Activated CD4-positive, alpha-beta T cell treated with anti-CD3 and anti-CD28 coated beads for 36 hours (primary cell): ENCODE measurements around the gene TMEM109. TPM values are rescaled to one million over a fixed set of nuclear protein-coding genes. Genes with fewer than 3 reads are reported as not detected.
A peak's percentile ranks its signal among the peaks of the same experiment; 100 is the strongest.

ENCODE experiments used
- ATAC-seq: fragments of 200-7000 bp; cut with Tn5 transposase; one replicate; pipeline ENCODE4 v1.10.0; 2021; ENCODE audit warnings: mild to moderate bottlenecking, moderate library complexity
- CTCF ChIA-PET: fragments of 350-600 bp; sonication (Branson Sonifier 250); formaldehyde crosslinking; loops from one replicate; lab custom pipeline; 2021; ENCODE audit warnings: antibody characterized with exemption; lab: Charles Lee
- POLR2A ChIA-PET: fragments of 350-600 bp; sonication (Branson Sonifier 250); formaldehyde crosslinking; loops from one replicate; lab custom pipeline; 2021; ENCODE audit warnings: antibody characterized with exemption, inconsistent platforms; lab: Charles Lee
- DNase-seq: peaks from one replicate; pipeline ENCODE4 v3.0.0-alpha.2; 2020
- H3K27ac Mint-ChIP-seq: one replicate; pipeline ENCODE4 v1.8.0; 2021; ENCODE audit warnings: mixed read lengths
- H3K27me3 Mint-ChIP-seq: one replicate; pipeline ENCODE4 v1.8.0; 2021; ENCODE audit warnings: mixed read lengths
- H3K36me3 Mint-ChIP-seq: one replicate; pipeline ENCODE4 v1.8.0; 2021; ENCODE audit warnings: low read depth, mixed read lengths
- H3K4me1 Mint-ChIP-seq: one replicate; pipeline ENCODE4 v1.8.0; 2021; ENCODE audit warnings: mixed read lengths
- H3K4me3 Mint-ChIP-seq: one replicate; pipeline ENCODE4 v1.8.0; 2021; ENCODE audit warnings: mild to moderate bottlenecking, moderate library complexity, mixed read lengths
- H3K9me3 Mint-ChIP-seq: one replicate; pipeline ENCODE4 v1.8.0; 2021; ENCODE audit warnings: low read depth, mixed read lengths
- intact Hi-C, 2 experiments: fragments of 100-400 bp; cut with DNase I in 1 of 2; cut with micrococcal nuclease in 1 of 2; formaldehyde crosslinking; loops; one replicate each; pipeline versions ENCODE4 v1.14.2 to v1.15.1; 2022 to 2024; cut with DNase I, micrococcal nuclease
- total RNA-seq, 2 experiments: library from RNA; stranded (reverse); gene quantifications; one replicate each; pipeline ENCODE4 v1.2.3, GENCODE V29; 2021

Gene TMEM109
- total RNA-seq, 2 experiments from 2014 or later, result 80.3 to 89.1 TPM

DNA sequence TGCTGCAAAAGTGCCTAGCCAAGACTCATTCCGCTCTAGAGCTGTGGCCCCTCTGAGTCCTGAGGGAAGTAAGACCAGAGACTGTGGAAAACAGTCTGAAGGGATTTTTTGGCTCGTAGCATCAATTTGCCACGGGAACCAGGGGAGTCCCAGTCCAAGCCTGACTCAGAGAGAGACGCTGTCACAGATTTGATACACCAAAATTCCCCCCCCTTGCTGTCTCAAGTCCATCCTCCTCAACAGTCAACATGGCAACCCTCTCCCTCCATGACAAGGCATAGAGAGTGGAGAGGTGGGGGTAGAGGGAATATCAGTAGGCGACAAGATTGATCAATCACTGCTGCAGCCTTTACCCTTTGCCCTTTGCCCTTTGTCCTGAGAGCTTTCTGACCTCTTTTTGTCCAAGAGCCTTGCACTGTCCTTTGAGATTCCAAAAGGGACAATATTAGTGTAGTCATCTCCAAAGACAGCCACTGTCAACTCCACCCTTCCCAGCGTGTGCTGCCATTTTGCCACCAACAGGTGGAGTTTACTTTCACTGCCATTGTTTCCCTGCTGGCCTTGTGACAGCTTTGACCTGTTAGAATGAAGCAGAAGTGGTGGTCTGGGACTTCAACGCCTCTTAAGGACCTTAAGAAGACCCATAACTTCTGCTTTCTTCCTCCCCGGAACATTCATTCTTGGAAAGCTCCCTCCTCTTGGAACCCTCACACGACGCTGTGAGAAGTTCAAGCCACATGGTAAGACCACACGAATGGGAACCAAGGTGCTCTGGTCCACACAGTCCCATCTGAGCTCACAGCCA is 30.7 kb downstream of the TMEM109 start:
- peaks cover 2% of the 10 kb centered on the region for H3K36me3 Mint-ChIP-seq
- no peak overlapping the region for H3K27ac Mint-ChIP-seq
- ATAC-seq (peak; percentile 47), DNase-seq (peak; percentile 25)
- POLR2A ChIA-PET, result no interaction called here
- CTCF ChIA-PET, result interaction anchor here (0.6 to 1.0 kb wide), 3 partner anchors 9 to 54 kb away, joined by 3 read pairs; no protein-coding TSS in a partner anchor
- no peak overlapping the region for H3K4me3 Mint-ChIP-seq
- H3K27me3 Mint-ChIP-seq, result no peaks in the 10 kb centered on the region
- H3K4me1 Mint-ChIP-seq, result peaks cover 3% of the 10 kb centered on the region
- H3K9me3 Mint-ChIP-seq, result no peaks in the 10 kb centered on the region
- intact Hi-C loops, result no loop called here

DNA sequence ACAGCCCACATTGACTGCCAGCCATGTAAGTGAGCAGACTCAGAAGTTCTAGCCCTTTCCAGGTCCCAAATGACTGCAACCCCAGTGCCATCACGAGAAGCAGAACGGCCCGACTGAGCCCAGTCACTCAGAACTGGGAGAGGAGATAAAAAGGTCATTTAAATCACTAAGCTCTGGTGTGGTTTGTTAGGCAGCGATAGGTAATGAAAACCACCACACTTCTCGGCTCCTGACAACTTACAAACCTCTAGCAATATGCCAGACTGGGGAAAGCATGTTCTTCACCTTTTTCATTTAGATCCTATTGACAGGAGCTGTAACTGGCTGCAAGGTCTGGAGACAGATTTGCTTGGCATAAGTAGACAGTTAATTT is 31.3 kb downstream of the TMEM109 start:
- no peaks in the 10 kb centered on the region for H3K9me3 Mint-ChIP-seq
- no peak overlapping the region for H3K4me3 Mint-ChIP-seq
- ATAC-seq, result no peak
- peaks cover 2% of the 10 kb centered on the region for H3K36me3 Mint-ChIP-seq
- ChIA-PET CTCF (interaction anchor here (0.6 to 1.0 kb wide), 4 partner anchors 8 to 1332 kb away, joined by 3 read pairs; no protein-coding TSS in a partner anchor), POLR2A (interaction anchor here (0.5 kb wide), 1 partner anchor 82 kb away, joined by 6 read pairs; no protein-coding TSS in a partner anchor)
- no peaks in the 10 kb centered on the region for H3K27me3 Mint-ChIP-seq
- intact Hi-C loops, result no loop called here
- no peak for DNase-seq
- H3K4me1 Mint-ChIP-seq, result peaks cover 3% of the 10 kb centered on the region
- no peak overlapping the region for H3K27ac Mint-ChIP-seq

GRCh38 chr11:60946601-60947264 is 32.8 kb downstream of the TMEM109 start:
- ChIA-PET POLR2A (interaction anchor here (0.7 kb wide), 1 partner anchor 1743 kb away, joined by 3 read pairs; the partner anchor contains the start of gene LRRN4CL), CTCF (no interaction called here)
- ATAC-seq (no peak), DNase-seq (no peak)
- intact Hi-C loops, result no loop called here
- H3K27me3 Mint-ChIP-seq, result peaks cover 1% of the 10 kb centered on the region
- peaks cover 7% of the 10 kb centered on the region for H3K4me1 Mint-ChIP-seq
- H3K9me3 Mint-ChIP-seq, result no peaks in the 10 kb centered on the region
- H3K36me3 Mint-ChIP-seq, result peaks cover 2% of the 10 kb centered on the region
- no peak overlapping the region for H3K4me3 Mint-ChIP-seq
- no peak overlapping the region for H3K27ac Mint-ChIP-seq

DNA sequence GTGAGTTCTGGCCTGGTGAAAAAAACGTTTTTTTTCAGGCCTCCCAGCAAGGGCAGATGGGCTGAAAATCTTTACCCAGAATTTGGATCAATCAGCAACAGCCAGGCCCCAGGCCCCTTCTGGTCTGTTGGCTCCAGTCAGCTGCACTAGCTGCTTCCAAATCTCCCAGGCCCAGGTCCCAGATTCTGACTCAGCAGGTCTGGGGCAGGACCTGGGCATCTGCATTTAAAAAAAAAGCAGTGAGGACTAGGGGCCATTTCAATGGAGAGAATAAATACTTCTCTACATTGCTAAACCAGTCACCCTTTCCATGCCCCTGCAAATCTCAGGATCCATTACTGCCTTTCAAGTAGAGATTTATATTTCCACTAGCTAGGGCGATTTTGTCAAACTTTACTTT is 33.7 kb downstream of the TMEM109 start:
- ChIA-PET POLR2A (no interaction called here), CTCF (interaction anchor here (0.9 kb wide), 1 partner anchor 22 kb away, joined by 3 read pairs; no protein-coding TSS in a partner anchor)
- intact Hi-C loops, result no loop called here
- H3K27me3 Mint-ChIP-seq, result peaks cover 4% of the 10 kb centered on the region
- DNase-seq, result no peak
- peaks cover 2% of the 10 kb centered on the region for H3K36me3 Mint-ChIP-seq
- no peak for ATAC-seq
- peaks cover 17% of the 10 kb centered on the region for H3K4me1 Mint-ChIP-seq
- no peak overlapping the region for H3K27ac Mint-ChIP-seq
- no peaks in the 10 kb centered on the region for H3K9me3 Mint-ChIP-seq
- no peak overlapping the region for H3K4me3 Mint-ChIP-seq

- intact Hi-C loops, result no loop called here
- Mint-ChIP-seq H3K4me1 (peaks cover 21% of the 10 kb centered on the region), H3K27ac (no peak overlapping the region), H3K4me3 (no peak overlapping the region), H3K27me3 (peaks cover 7% of the 10 kb centered on the region), H3K9me3 (no peaks in the 10 kb centered on the region), H3K36me3 (peaks cover 2% of the 10 kb centered on the region)
- ChIA-PET CTCF (interaction anchor here (0.9 kb wide), 2 partner anchors 21 to 35 kb away, joined by 3 read pairs; no protein-coding TSS in a partner anchor), POLR2A (no interaction called here)
- no peak for DNase-seq
- no peak for ATAC-seq
Observed at GRCh38 chr11:60948250-60948649, 34.3 kb downstream of the TMEM109 start.

- CTCF ChIA-PET, result interaction anchor here (0.6 to 0.8 kb wide), 3 partner anchors 23 to 121 kb away, joined by 3 read pairs; no protein-coding TSS in a partner anchor
- no peaks in the 10 kb centered on the region for H3K9me3 Mint-ChIP-seq
- peak overlapping the region; percentile 30 for H3K4me3 Mint-ChIP-seq
- peaks cover 7% of the 10 kb centered on the region for H3K27me3 Mint-ChIP-seq
- intact Hi-C loops, result loop anchor here in 1 of 2 experiments (2.0 to 10.0 kb wide), 2 partner anchors 35 to 305 kb away; partner anchors contain the start of gene TMEM109
- H3K36me3 Mint-ChIP-seq, result no peaks in the 10 kb centered on the region
- ATAC-seq (no peak), DNase-seq (no peak)
- POLR2A ChIA-PET, result interaction anchor here (1.1 kb wide), 1 partner anchor 22 kb away, joined by 4 read pairs; the partner anchor contains the start of gene CD6
- H3K4me1 Mint-ChIP-seq, result peaks cover 21% of the 10 kb centered on the region
- H3K27ac Mint-ChIP-seq, result no peak overlapping the region
Observed at GRCh38 chr11:60950024-60950423, 36.1 kb downstream of the TMEM109 start.

GRCh38 chr11:60950933-60951605 is 37.1 kb downstream of the TMEM109 start:
- POLR2A ChIA-PET, result interaction anchor here (0.6 kb wide), 1 partner anchor 1280 kb away, joined by 3 read pairs; no protein-coding TSS in a partner anchor
- intact Hi-C loops, result loop anchor here in 1 of 2 experiments (2.0 to 10.0 kb wide), 2 partner anchors 36 to 304 kb away; partner anchors contain the start of gene TMEM109
- CTCF ChIA-PET, result no interaction called here

DNA sequence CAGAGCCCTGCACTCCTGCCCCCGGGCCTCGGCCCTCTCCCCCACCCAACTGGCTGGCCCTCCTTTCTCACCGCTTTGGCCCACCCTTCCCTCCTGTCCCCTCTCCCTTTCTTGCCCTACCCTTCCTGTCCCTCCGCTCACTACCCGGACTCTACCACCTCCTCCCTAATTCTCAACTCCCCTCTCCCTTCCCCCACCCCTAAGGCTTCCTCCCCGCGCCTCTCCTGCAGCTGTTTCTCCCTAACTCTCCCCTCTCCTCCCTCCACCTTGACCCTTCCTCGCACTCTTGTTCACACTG is 37.6 kb downstream of the TMEM109 start:
- Mint-ChIP-seq H3K27me3 (peaks cover 7% of the 10 kb centered on the region), H3K4me1 (peaks cover 21% of the 10 kb centered on the region), H3K36me3 (no peaks in the 10 kb centered on the region), H3K9me3 (no peaks in the 10 kb centered on the region), H3K4me3 (peak overlapping the region; percentile 75), H3K27ac (peak overlapping the region; percentile 85)
- DNase-seq (no peak), ATAC-seq (peak; percentile 14)
- intact Hi-C loops, result loop anchor here in 1 of 2 experiments (2.0 to 10.0 kb wide), 2 partner anchors 37 to 303 kb away; partner anchors contain the start of gene TMEM109
- ChIA-PET POLR2A (no interaction called here), CTCF (no interaction called here)

More at GRCh38 chr11:60950933-60951605, 37.1 kb downstream of the TMEM109 start:
- Mint-ChIP-seq H3K36me3 (no peaks in the 10 kb centered on the region), H3K4me3 (peak overlapping the region; percentile 75), H3K4me1 (peaks cover 21% of the 10 kb centered on the region), H3K9me3 (no peaks in the 10 kb centered on the region), H3K27me3 (peaks cover 7% of the 10 kb centered on the region), H3K27ac (no peak overlapping the region)
- peak; percentile 62 for DNase-seq
- peak; percentile 30 for ATAC-seq

DNA sequence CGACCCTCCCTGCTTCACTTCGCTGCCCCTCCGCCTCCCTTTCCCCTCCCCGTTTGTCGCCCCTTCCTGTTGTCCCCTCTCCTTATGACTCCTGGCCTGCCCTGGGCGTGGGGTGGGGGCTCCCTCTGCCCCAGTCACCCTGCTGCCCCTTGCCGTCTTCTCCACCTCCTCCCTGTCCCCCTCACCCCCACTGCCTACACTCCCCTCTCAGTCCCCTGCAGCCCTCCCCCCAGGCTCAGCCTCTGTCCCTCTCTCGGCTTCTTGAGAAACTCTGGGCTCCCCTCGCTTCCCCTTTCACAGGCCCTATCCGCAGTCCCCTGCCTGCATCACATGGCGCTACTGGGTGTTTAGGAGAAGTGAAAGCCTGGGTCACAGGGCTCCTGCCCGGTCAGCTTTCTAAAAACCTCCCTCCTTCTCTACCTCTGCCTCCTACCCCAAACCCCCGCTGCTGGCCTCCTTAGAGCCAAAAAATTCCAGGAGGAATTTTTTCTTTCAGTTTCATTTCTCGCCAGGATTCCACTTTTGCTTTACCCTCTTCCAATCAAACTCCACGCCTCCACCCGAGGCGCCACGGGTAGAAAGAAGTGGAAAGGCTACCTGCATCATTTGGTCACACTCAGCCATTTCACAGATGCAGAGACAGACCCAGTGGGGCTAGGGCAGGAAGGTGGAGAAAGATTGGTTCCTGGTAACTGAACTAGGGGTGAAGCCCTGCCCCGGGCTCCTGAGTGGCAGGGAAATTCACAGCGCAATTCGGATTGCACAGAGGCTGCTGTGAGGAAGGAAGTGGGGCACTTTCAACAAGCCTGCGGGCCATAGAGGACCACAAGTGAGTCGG is 38.2 kb downstream of the TMEM109 start, which contains the start of gene SLC15A3:
Gene SLC15A3, minus strand, starts transcription at position 273 of the 838 bp plus-strand sequence. CDS start 625 bp downstream, outside the sequence.
- peak within 1 kb of the TSS; percentile 85 for H3K27ac Mint-ChIP-seq
- peaks cover 21% of the 10 kb centered on the region for H3K4me1 Mint-ChIP-seq
- H3K27me3 Mint-ChIP-seq, result peaks cover 7% of the 10 kb centered on the region
- H3K36me3 Mint-ChIP-seq, result no peaks in the 10 kb centered on the region
- peak within 1 kb of the TSS; percentile 75 for H3K4me3 Mint-ChIP-seq
- ChIA-PET CTCF (interaction anchor here (1.6 kb wide), 1 partner anchor 15 kb away, joined by 3 read pairs; no protein-coding TSS in a partner anchor), POLR2A (no interaction called here)
- ATAC-seq (peak; percentile 71), DNase-seq (peak; percentile 52)
- no peaks in the 10 kb centered on the region for H3K9me3 Mint-ChIP-seq
- intact Hi-C loops, result loop anchor here in 1 of 2 experiments (1.0 to 10.0 kb wide), 3 partner anchors 18 to 303 kb away; partner anchors contain the start of gene TMEM109

- no peak for ATAC-seq
- H3K4me1 Mint-ChIP-seq, result peaks cover 21% of the 10 kb centered on the region
- H3K9me3 Mint-ChIP-seq, result no peaks in the 10 kb centered on the region
- ChIA-PET CTCF (interaction anchor here (1.2 to 1.9 kb wide), 3 partner anchors 8 to 15 kb away, joined by 3 to 5 read pairs (median 3); no protein-coding TSS in a partner anchor), POLR2A (no interaction called here)
- peaks cover 7% of the 10 kb centered on the region for H3K27me3 Mint-ChIP-seq
- DNase-seq, result no peak
- intact Hi-C loops, result loop anchor here in 1 of 2 experiments (1.0 to 10.0 kb wide), 2 partner anchors 18 to 302 kb away; no protein-coding TSS in a partner anchor
- H3K4me3 Mint-ChIP-seq, result no peak overlapping the region
- no peaks in the 10 kb centered on the region for H3K36me3 Mint-ChIP-seq
- no peak overlapping the region for H3K27ac Mint-ChIP-seq
Observed at GRCh38 chr11:60952742-60953170, 38.8 kb downstream of the TMEM109 start.
